Endothelial cell (in vitro differentiated cells): ENCODE measurements around the gene DNHD1. TPM values are rescaled to one million over a fixed set of nuclear protein-coding genes. Genes with fewer than 3 reads are reported as not detected.

ENCODE experiments used
- DNase-seq: peaks from one replicate; pipeline ENCODE4 v3.0.0; 2021; ENCODE audit warnings: low spot score
- H3K27ac Mint-ChIP-seq: one replicate; pipeline ENCODE4 v1.8.0; 2021; ENCODE audit warnings: mixed read lengths, inconsistent platforms; ENCODE audit not compliant: unreplicated experiment
- H3K27me3 Mint-ChIP-seq: one replicate; pipeline ENCODE4 v1.8.0; 2021; ENCODE audit warnings: mild to moderate bottlenecking, moderate library complexity, mixed read lengths, inconsistent platforms; ENCODE audit not compliant: unreplicated experiment
- H3K36me3 Mint-ChIP-seq: one replicate; pipeline ENCODE4 v1.8.0; 2021; ENCODE audit warnings: mild to moderate bottlenecking, low read depth, mixed read lengths, inconsistent platforms; ENCODE audit not compliant: unreplicated experiment
- H3K4me1 Mint-ChIP-seq: one replicate; pipeline ENCODE4 v1.8.0; 2021; ENCODE audit warnings: mild to moderate bottlenecking, mixed read lengths, inconsistent platforms; ENCODE audit not compliant: unreplicated experiment
- H3K4me3 Mint-ChIP-seq: one replicate; pipeline ENCODE4 v1.8.0; 2021; ENCODE audit warnings: mild to moderate bottlenecking, mixed read lengths, inconsistent platforms; ENCODE audit not compliant: unreplicated experiment
- H3K9me3 Mint-ChIP-seq: one replicate; pipeline ENCODE4 v1.8.0; 2021; ENCODE audit warnings: mixed read lengths, inconsistent platforms; ENCODE audit not compliant: unreplicated experiment
- total RNA-seq: library from RNA; stranded (reverse); fragmentation: NEBNext Ultra II Directional; extraction: Animal tissue kit (Norgen Biotek cat#: 25700); gene quantifications from one replicate; pipeline ENCODE4 v1.2.1, GENCODE V29; 2021; ENCODE audit not compliant: unreplicated experiment
- TF ChIP-seq, protein P1 (sequence below): fragments of 200-600 bp; sonication (generic); IDR thresholded peaks from one replicate; pipeline ENCODE4 v1.5.0; 2021; ENCODE audit warnings: antibody characterized with exemption; ENCODE audit not compliant: unreplicated experiment

DNHD1 gene
- total RNA-seq, 1 donor from 2014 or later = 8.5 TPM

DNA sequence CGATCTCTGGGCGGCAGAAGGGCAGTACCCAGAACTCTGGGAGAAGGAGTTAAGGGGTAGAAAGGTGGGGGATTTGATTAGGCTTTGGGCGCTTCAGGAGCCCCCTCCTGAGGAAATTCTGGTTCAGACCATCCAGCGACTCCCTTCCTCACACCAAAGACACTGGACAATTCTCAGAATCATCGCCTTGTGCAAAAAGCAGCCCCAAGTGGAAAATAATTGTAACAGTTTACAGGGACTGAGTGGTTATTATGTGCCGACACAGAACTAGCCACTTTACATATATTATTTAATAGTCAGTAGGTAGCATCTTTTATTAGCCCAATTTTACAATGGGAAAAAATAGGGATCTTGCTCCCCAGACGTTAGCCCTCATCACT, 22.7 kb upstream of the DNHD1 start:
- TF ChIP-seq, protein P1, sequence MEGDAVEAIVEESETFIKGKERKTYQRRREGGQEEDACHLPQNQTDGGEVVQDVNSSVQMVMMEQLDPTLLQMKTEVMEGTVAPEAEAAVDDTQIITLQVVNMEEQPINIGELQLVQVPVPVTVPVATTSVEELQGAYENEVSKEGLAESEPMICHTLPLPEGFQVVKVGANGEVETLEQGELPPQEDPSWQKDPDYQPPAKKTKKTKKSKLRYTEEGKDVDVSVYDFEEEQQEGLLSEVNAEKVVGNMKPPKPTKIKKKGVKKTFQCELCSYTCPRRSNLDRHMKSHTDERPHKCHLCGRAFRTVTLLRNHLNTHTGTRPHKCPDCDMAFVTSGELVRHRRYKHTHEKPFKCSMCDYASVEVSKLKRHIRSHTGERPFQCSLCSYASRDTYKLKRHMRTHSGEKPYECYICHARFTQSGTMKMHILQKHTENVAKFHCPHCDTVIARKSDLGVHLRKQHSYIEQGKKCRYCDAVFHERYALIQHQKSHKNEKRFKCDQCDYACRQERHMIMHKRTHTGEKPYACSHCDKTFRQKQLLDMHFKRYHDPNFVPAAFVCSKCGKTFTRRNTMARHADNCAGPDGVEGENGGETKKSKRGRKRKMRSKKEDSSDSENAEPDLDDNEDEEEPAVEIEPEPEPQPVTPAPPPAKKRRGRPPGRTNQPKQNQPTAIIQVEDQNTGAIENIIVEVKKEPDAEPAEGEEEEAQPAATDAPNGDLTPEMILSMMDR = no peak
- H3K36me3 Mint-ChIP-seq = peaks cover 3% of the 10 kb centered on the region
- H3K9me3 Mint-ChIP-seq = no peaks in the 10 kb centered on the region
- peaks cover 11% of the 10 kb centered on the region for H3K27me3 Mint-ChIP-seq
- peak overlapping the region; percentile 98 for H3K27ac Mint-ChIP-seq
- H3K4me3 Mint-ChIP-seq = peak overlapping the region; percentile 92
- DNase-seq = no peak
- peaks cover 18% of the 10 kb centered on the region for H3K4me1 Mint-ChIP-seq

DNA sequence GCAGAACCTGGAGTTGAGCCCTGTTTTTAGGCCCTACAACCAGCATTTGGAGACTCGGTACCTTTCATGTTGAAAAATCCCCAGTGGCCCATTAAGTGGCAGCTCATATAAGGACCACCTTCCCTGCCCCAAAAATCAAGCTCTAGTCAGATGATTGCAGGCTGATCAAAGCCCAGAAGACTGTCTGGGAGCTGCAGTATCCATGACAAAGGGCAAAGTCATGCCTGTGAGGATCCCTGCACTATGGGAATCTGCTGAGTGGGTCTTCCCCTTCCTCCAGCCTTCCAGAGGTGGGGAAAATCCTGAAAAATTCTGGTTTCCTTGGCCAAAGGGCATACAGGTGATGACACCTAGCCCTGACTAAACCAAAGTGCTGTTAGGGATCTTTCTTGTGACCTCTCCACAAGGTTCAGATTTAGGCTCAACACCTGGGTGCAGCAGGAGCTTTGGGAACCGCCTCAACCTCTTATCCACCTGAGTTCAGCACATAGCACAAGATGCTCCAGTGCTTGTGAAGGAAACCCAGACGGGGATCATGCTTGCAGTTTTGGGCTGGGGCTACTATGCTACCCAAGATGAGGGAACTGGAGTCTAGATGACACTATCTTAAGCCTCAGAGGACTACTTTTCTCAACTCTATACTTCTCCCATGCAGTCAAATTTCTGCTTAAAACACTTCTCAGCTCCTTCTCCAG, 22.1 kb upstream of the DNHD1 start:
- H3K27me3 Mint-ChIP-seq = peaks cover 12% of the 10 kb centered on the region
- peaks cover 3% of the 10 kb centered on the region for H3K36me3 Mint-ChIP-seq
- no peaks in the 10 kb centered on the region for H3K9me3 Mint-ChIP-seq
- peak overlapping the region; percentile 92 for H3K4me3 Mint-ChIP-seq
- peaks cover 20% of the 10 kb centered on the region for H3K4me1 Mint-ChIP-seq
- H3K27ac Mint-ChIP-seq = peak overlapping the region; percentile 98
- no peak for DNase-seq
- TF ChIP-seq, protein P1 = no peak

DNA sequence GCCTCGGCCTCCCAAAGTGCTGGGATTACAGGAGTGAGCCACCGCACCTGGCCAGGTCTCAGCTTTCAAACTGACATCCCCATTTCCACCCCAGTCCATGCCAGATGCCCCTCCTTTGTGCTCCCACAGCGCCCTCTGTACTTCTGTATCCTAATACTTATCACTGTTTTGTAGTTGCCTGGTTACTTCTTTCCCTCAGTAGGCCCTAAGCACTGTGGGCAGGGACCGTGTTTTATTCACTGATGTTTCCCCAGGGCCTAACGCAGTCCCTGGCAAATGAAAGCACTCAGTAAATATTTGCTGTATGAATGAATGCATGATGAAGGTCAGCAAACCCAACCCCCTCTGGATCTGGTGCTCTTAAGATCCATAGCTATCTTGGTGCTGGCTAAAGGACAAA, 21.1 kb upstream of the DNHD1 start:
- TF ChIP-seq, protein P1 = no peak
- no peak for DNase-seq
- H3K4me1 Mint-ChIP-seq = peaks cover 28% of the 10 kb centered on the region
- peaks cover 3% of the 10 kb centered on the region for H3K36me3 Mint-ChIP-seq
- H3K27ac Mint-ChIP-seq = peak overlapping the region; percentile 61
- no peak overlapping the region for H3K4me3 Mint-ChIP-seq
- peaks cover 16% of the 10 kb centered on the region for H3K27me3 Mint-ChIP-seq
- no peaks in the 10 kb centered on the region for H3K9me3 Mint-ChIP-seq

DNA sequence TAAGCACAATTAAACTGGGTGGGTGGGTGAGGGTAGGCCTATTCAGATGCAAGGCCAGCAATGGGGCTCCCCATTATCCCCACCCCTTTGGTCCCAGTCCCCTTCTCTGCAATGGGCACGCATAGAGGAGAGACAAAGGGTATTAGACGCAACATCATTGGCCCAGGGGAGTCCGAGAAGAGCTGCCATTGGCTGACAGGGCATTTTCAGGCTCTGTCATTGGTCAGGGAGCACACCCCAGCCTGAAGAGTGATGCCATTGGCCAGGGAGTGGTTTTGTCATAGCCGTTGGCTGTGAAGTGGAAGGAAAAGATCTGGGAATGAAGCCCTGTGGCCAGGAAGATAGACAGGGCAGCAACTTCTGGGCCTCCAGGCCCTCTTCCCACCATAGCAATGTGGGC, 20.5 kb upstream of the DNHD1 start:
- Mint-ChIP-seq H3K36me3 (peaks cover 3% of the 10 kb centered on the region), H3K27ac (no peak overlapping the region), H3K9me3 (no peaks in the 10 kb centered on the region), H3K27me3 (peaks cover 16% of the 10 kb centered on the region), H3K4me1 (peaks cover 30% of the 10 kb centered on the region), H3K4me3 (peak overlapping the region; percentile 42)
- TF ChIP-seq, protein P1 = no peak
- no peak for DNase-seq

DNA sequence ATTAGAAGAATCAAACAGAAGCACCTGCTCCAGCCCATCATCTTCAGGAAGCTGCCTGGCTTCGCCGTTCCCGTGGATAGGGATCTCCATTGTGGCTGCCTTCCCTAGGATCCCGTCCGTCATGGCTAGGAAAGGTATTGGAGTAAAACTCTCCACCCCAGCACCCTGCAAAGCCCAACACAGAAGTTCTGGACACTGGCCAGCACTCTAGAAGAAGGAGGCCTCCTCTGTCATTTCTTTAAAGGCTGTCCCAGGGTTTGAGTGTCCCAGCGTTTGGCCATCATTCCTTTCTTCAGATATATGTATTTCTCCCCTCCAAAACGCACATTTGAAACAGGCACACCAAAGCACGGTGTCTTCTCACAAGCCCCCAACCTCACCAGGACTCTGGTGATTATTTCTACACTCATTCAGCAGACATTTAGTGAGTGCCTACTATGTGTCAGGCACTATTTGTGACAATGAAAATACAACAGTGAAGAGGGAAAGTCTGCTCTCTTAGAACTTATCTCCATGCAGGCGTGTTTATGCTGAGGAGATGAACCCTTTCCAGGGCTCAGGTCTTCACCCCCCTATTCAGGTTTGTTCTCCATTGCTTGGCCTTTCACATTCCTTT, 16.7 kb upstream of the DNHD1 start:
- H3K9me3 Mint-ChIP-seq = no peaks in the 10 kb centered on the region
- no peak for DNase-seq
- H3K4me3 Mint-ChIP-seq = peak overlapping the region; percentile 96
- H3K27me3 Mint-ChIP-seq = peaks cover 8% of the 10 kb centered on the region
- TF ChIP-seq, protein P1 = no peak
- peaks cover 25% of the 10 kb centered on the region for H3K4me1 Mint-ChIP-seq
- H3K27ac Mint-ChIP-seq = peak overlapping the region; percentile 98
- peaks cover 13% of the 10 kb centered on the region for H3K36me3 Mint-ChIP-seq
